Measurements from ENCODE around the gene SRGAP1. TPM values are rescaled to one million over a fixed set of nuclear protein-coding genes. Genes with fewer than 3 reads are reported as not detected.

Gene SRGAP1
- total and polyA plus RNA-seq, 2 of the 8 experiments (the other 6 are each of a cell fraction or from before 2014, with no cell fraction given): 3.2 to 7.3 TPM

DNA sequence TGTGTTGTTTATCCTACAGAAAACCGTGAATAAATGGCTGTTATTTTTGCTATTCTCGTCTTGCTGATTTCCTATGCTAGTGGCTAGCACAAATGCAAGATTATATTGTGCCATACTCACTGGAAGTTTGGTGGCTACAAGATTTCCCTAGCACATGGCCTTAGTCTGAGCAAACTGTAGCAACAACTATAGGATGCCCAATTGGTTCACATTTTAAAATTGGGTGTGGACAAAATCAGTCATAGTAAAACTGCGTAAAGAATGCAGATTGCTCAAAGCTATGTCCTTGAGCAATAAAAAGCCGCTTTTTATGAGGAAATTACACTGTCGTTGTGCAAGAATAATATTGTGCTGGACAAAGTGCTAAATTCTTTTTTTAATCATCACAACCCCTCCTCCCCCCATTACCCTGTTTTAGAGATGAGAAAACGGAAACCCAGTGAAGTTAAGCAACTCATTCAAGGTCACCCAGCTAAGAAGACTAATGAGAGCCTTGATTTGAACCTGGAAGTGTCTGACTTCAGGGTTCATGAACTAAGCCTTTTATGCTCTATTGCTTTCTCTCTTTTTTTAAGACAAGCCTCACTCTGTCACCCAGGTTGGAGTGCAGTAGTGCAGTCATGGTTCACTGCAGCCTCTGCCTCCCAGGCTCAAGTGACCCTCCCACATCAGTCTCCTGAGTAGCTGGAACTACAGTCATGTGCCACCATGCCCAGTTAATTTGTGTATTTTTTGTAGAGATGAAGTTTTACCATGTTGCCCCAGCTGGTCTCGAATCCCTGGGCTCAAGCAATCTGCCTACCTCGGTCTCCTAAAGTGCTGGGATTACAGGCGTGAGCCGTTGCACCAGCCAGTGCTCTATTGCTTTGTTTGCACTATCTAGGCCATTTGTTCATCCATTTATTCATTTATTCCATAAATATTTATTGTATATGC, 73.6 kb downstream of the SRGAP1 start:
- Histone ChIP-seq H4K20me1 (replicated peaks in 1 of 2; ENCODE audit: control insufficient read depth in 1 of 2, insufficient read depth in 2 of 2, low read length in 2 of 2) (no peaks in the 10 kb centered on the region), H3K9me3 (ENCODE audit: insufficient read depth in 2 of 2, low read depth in 1 of 2, low read length in 1 of 2) (no peaks in the 10 kb centered on the region), H2AK5ac (ENCODE audit: low read depth, low read length) (no peak overlapping the region; the same call in 1 of the 2 replicates), H4K5ac (ENCODE audit: insufficient read length, low read depth, low read length) (no peak overlapping the region), H3K23me2 (ENCODE audit: low read depth, low read length) (no peaks in the 10 kb centered on the region), H2BK12ac (ENCODE audit: low read depth, low read length) (peak overlapping the region; percentile 28; the same call in 1 of the 2 replicates), H3K79me1 (ENCODE audit: low read depth, low read length) (no peaks in the 10 kb centered on the region), H3K18ac (ENCODE audit: extremely low read depth, low read length) (no peak overlapping the region), H2AFZ (ENCODE audit: low read length) (no peak overlapping the region), H3K27me3 (replicated peaks in 1 of 4; ENCODE audit: control insufficient read depth in 3 of 4, extremely low read depth in 1 of 4, insufficient read depth in 3 of 4, low read length in 3 of 4) (no peaks in the 10 kb centered on the region), H4K8ac (ENCODE audit: extremely low read depth, insufficient read depth, low read length) (no peak overlapping the region), H3K4ac (replicated peaks; ENCODE audit: insufficient read length, low read depth, low read length) (no peak overlapping the region), H3K56ac (replicated peaks; ENCODE audit: insufficient read length, low read depth, low read length) (no peak overlapping the region), H2BK20ac (ENCODE audit: low read length) (no peak overlapping the region), H3K14ac (ENCODE audit: insufficient read length) (no peak overlapping the region), H3K79me2 (ENCODE audit: control insufficient read depth in 1 of 2, insufficient read depth in 2 of 2, low read length in 2 of 2) (no peaks in the 10 kb centered on the region; a peak in 1 of 4 replicates), H4K91ac (replicated peaks; ENCODE audit: insufficient read length, low read length) (no peak overlapping the region), H2BK5ac (ENCODE audit: low read depth, low read length) (no peak overlapping the region), H2BK120ac (replicated peaks; ENCODE audit: low read depth, low read length) (no peak overlapping the region), H3K4me3 (ENCODE audit: extremely low read depth in 1 of 4, insufficient read depth in 2 of 4, low read depth in 3 of 4, low read length in 4 of 4) (no peak overlapping the region), H2BK15ac (ENCODE audit: low read length) (no peak overlapping the region), H3K4me1 (replicated peaks in 1 of 4; ENCODE audit: control insufficient read depth in 3 of 4, insufficient read depth in 4 of 4, low read length in 3 of 4) (peaks cover 0 to 4% (median 2%) of the 10 kb centered on the region in 4 experiments; a peak in 3 of 7 replicates), H3K4me2 (ENCODE audit: insufficient read depth in 1 of 2, low read depth in 2 of 2, low read length in 2 of 2) (no peak overlapping the region), H3K23ac (ENCODE audit: insufficient read length) (no peak overlapping the region), H3K27ac (ENCODE audit: low read depth, low read length) (no peak overlapping the region), H3K36me3 (ENCODE audit: control insufficient read depth in 2 of 4, insufficient read depth in 4 of 4, low read length in 3 of 4) (no peaks in the 10 kb centered on the region), H3K9ac (replicated peaks in 1 of 4; ENCODE audit: extremely low read depth in 1 of 4, low read depth in 3 of 4, low read length in 3 of 4) (no peak overlapping the region)
- TF ChIP-seq SP2 (IDR thresholded peaks at IDR 0.05; ENCODE audit: low read length) (no peak), SIRT6 (IDR thresholded peaks at IDR 0.05; ENCODE audit: low read length) (no peak), TCF12 (IDR thresholded peaks at IDR 0.05; ENCODE audit: low read depth, low read length) (no peak)
- ChIA-PET POLR2A (ENCODE audit: partially characterized antibody) (no interaction called here), CTCF (ENCODE audit: partially characterized antibody) (interaction anchor here (0.7 to 1.4 kb wide), 2 partner anchors 10 to 22 kb away, joined by 3 read pairs; no protein-coding TSS in a partner anchor)
- WGBS, 2 experiments (ENCODE audit: extremely low coverage in 1 of 2, insufficient coverage in 1 of 2, insufficient read length in 1 of 2, insufficient replicate concordance in 2 of 2, low coverage in 1 of 2, low lambda C conversion rate in 2 of 2, missing lambda C conversion rate in 1 of 2): 90% methylated on average over 10 of the region's 10 CpGs; no CpG with 5 or more reads in 1 of the 2 experiments
- FAIRE-seq: no peak
- DNase-seq (ENCODE audit: low read depth in 1 of 2, low spot score in 2 of 2): no peak
